Measurements from ENCODE around the gene TMEM250. TPM values are rescaled to one million over a fixed set of nuclear protein-coding genes. Genes with fewer than 3 reads are reported as not detected.

Gene TMEM250
- total RNA-seq, 1 experiment from 2014 or later: 37.5 TPM

- H3K4me3 ChIP-seq (replicated peaks in 1 of 2; ENCODE audit: low read depth in 1 of 2, low read length in 2 of 2): no peak overlapping the region
- no peak overlapping the region for H2AFZ ChIP-seq (ENCODE audit: low read depth, low read length, poor library complexity, severe bottlenecking)
- H3K36me3 ChIP-seq (ENCODE audit: control insufficient read depth in 1 of 2, insufficient read depth in 2 of 2, low read length in 2 of 2): peaks cover 0 to 7% of the 10 kb centered on the region in 2 experiments; a peak in 1 of 4 replicates
- ChIA-PET POLR2A (no interaction called here), CTCF (interaction anchor here (0.6 to 2.8 kb wide), 4 partner anchors 28 to 110 kb away, joined by 3 to 30 read pairs (median 8); no protein-coding TSS in a partner anchor), RAD21 (ENCODE audit: low non-redundant PET in 1 of 2, low total read pairs in 2 of 2, uncharacterized antibody in 2 of 2, unreplicated experiment in 2 of 2) (interaction anchor here (0.6 to 2.2 kb wide), 3 partner anchors 32 to 123 kb away, joined by 3 to 6 read pairs (median 6); no protein-coding TSS in a partner anchor)
- no peak overlapping the region for H3K9ac ChIP-seq (ENCODE audit: low read length)
- H3K27ac ChIP-seq (ENCODE audit: low read depth, low read length): no peak overlapping the region
- peaks cover 29 to 42% of the 10 kb centered on the region in 2 experiments for H3K4me1 ChIP-seq (ENCODE audit: control insufficient read depth in 1 of 2, insufficient read depth in 2 of 2, low read length in 2 of 2)
- ATAC-seq (no peak), DNase-seq (ENCODE audit: low read depth, low spot score) (no peak)
- H4K20me1 ChIP-seq (ENCODE audit: insufficient read depth): no peaks in the 10 kb centered on the region
- H3K79me2 ChIP-seq (ENCODE audit: insufficient read depth, low read length): peaks cover 99% of the 10 kb centered on the region
- H3K9me3 ChIP-seq (ENCODE audit: control insufficient read depth in 1 of 2, insufficient read depth in 1 of 2, low read depth in 1 of 2, low read length in 2 of 2): no peaks in the 10 kb centered on the region
- TF ChIP-seq ELF1 (IDR thresholded peaks at IDR 0.05; ENCODE audit: borderline replicate concordance, low read depth): no peak
- TF ChIP-seq JUND (IDR thresholded peaks at IDR 0.05): no peak
- no peak for TF ChIP-seq YY1 (IDR thresholded peaks at IDR 0.05; ENCODE audit: extremely low read depth, insufficient replicate concordance, low read depth, low read length)
- TF ChIP-seq, protein P1, sequence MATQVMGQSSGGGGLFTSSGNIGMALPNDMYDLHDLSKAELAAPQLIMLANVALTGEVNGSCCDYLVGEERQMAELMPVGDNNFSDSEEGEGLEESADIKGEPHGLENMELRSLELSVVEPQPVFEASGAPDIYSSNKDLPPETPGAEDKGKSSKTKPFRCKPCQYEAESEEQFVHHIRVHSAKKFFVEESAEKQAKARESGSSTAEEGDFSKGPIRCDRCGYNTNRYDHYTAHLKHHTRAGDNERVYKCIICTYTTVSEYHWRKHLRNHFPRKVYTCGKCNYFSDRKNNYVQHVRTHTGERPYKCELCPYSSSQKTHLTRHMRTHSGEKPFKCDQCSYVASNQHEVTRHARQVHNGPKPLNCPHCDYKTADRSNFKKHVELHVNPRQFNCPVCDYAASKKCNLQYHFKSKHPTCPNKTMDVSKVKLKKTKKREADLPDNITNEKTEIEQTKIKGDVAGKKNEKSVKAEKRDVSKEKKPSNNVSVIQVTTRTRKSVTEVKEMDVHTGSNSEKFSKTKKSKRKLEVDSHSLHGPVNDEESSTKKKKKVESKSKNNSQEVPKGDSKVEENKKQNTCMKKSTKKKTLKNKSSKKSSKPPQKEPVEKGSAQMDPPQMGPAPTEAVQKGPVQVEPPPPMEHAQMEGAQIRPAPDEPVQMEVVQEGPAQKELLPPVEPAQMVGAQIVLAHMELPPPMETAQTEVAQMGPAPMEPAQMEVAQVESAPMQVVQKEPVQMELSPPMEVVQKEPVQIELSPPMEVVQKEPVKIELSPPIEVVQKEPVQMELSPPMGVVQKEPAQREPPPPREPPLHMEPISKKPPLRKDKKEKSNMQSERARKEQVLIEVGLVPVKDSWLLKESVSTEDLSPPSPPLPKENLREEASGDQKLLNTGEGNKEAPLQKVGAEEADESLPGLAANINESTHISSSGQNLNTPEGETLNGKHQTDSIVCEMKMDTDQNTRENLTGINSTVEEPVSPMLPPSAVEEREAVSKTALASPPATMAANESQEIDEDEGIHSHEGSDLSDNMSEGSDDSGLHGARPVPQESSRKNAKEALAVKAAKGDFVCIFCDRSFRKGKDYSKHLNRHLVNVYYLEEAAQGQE (IDR thresholded peaks at IDR 0.05; ENCODE audit: low read depth): no peak
- no peak for TF ChIP-seq POLR2AphosphoS5 (IDR thresholded peaks at IDR 0.05; ENCODE audit: low read depth, low read length)
- no peak for TF ChIP-seq FOSL1 (IDR thresholded peaks at IDR 0.05; ENCODE audit: low read depth)
- TF ChIP-seq CEBPB (IDR thresholded peaks at IDR 0.05; ENCODE audit: low read depth): no peak
- TF ChIP-seq CBX3 (IDR thresholded peaks at IDR 0.05; ENCODE audit: low read depth): no peak
- no peak for TF ChIP-seq SIN3A (IDR thresholded peaks at IDR 0.05; ENCODE audit: low read depth)
- no peak for TF ChIP-seq ATF3 (IDR thresholded peaks at IDR 0.05)
- no peak for TF ChIP-seq SRF (IDR thresholded peaks at IDR 0.05; ENCODE audit: low read depth)
- no peak for TF ChIP-seq RAD21 (IDR thresholded peaks at IDR 0.05; ENCODE audit: low read depth)
- H3K4me2 ChIP-seq (ENCODE audit: low read length): no peak overlapping the region
- no TSS peak for BruUV-seq (replicated peaks)
- intact Hi-C loops (cut with micrococcal nuclease): loop anchor here (1.0 to 5.0 kb wide), 2 partner anchors 34 to 138 kb away; no protein-coding TSS in a partner anchor
- no peaks in the 10 kb centered on the region for H3K9me2 ChIP-seq (ENCODE audit: insufficient read depth)
- no peaks in the 10 kb centered on the region for H3K27me3 ChIP-seq (ENCODE audit: insufficient read depth, low read length)
Measured at GRCh38 chr9:136088939-136089696, 29.6 kb downstream of the TMEM250 start.
